Measurements from ENCODE around the gene DACH1. TPM values are rescaled to one million over a fixed set of nuclear protein-coding genes. Genes with fewer than 3 reads are reported as not detected.

DACH1 gene
- total RNA-seq, 4 donors from 2014 or later, result 2.2 to 5.9 (median 2.8) TPM

GRCh38 chr13:71771144-71771543, 95.9 kb downstream of the DACH1 start:
- H3K27me3 ChIP-seq, result no peaks in the 10 kb centered on the region
- no peaks in the 10 kb centered on the region for H3K9me3 ChIP-seq
- 93 to 98% methylated on average over 2 of the region's 2 CpGs for WGBS, 2 donors
- H3K4me1 ChIP-seq, result no peaks in the 10 kb centered on the region
- no peak for DNase-seq (ENCODE audit: low spot score in 2 of 2)
- no peak overlapping the region for H3K4me3 ChIP-seq
- H3K36me3 ChIP-seq, result no peaks in the 10 kb centered on the region
- no peak overlapping the region for H3K27ac ChIP-seq
- TF ChIP-seq, protein P1, sequence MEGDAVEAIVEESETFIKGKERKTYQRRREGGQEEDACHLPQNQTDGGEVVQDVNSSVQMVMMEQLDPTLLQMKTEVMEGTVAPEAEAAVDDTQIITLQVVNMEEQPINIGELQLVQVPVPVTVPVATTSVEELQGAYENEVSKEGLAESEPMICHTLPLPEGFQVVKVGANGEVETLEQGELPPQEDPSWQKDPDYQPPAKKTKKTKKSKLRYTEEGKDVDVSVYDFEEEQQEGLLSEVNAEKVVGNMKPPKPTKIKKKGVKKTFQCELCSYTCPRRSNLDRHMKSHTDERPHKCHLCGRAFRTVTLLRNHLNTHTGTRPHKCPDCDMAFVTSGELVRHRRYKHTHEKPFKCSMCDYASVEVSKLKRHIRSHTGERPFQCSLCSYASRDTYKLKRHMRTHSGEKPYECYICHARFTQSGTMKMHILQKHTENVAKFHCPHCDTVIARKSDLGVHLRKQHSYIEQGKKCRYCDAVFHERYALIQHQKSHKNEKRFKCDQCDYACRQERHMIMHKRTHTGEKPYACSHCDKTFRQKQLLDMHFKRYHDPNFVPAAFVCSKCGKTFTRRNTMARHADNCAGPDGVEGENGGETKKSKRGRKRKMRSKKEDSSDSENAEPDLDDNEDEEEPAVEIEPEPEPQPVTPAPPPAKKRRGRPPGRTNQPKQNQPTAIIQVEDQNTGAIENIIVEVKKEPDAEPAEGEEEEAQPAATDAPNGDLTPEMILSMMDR (IDR thresholded peaks at IDR 0.05), result no peak
- no peak for TF ChIP-seq POLR2A (IDR thresholded peaks at IDR 0.05)
- TF ChIP-seq EP300 (IDR thresholded peaks at IDR 0.05), result no peak

- Histone ChIP-seq H3K36me3 (no peaks in the 10 kb centered on the region), H3K27ac (no peak overlapping the region), H3K4me3 (no peak overlapping the region), H3K9me3 (no peaks in the 10 kb centered on the region), H3K27me3 (no peaks in the 10 kb centered on the region), H3K4me1 (no peaks in the 10 kb centered on the region)
- TF ChIP-seq EP300 (IDR thresholded peaks at IDR 0.05) (no peak), POLR2A (IDR thresholded peaks at IDR 0.05) (no peak)
- TF ChIP-seq, protein P1 (IDR thresholded peaks at IDR 0.05), result no peak
- no peak for DNase-seq (ENCODE audit: low spot score in 2 of 2)
Measured at GRCh38 chr13:71770710-71771109, 96.3 kb downstream of the DACH1 start.

DNA sequence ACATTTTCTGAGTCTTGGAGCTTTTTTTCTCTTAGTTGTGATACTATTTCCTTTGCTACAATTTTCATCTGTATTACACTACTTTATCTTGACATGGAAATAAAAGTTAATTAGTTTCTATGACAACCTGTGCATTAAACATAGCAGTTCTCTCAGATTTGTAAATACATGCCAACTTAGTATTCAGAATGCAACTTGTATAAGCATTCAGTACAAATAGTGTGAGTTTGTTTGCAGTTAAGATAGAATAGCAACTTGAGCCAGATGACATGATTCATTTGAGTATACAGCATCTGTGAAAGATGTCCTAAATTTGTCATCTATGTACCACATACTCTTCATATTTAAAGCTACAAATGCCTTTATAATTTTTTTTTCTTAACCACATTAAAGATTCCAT, 98.1 kb downstream of the DACH1 start:
- TF ChIP-seq, protein P1 (IDR thresholded peaks at IDR 0.05), result no peak
- no peak for TF ChIP-seq EP300 (IDR thresholded peaks at IDR 0.05)
- no peak for TF ChIP-seq POLR2A (IDR thresholded peaks at IDR 0.05)
- Histone ChIP-seq H3K4me3 (no peak overlapping the region), H3K4me1 (no peaks in the 10 kb centered on the region)

DNA sequence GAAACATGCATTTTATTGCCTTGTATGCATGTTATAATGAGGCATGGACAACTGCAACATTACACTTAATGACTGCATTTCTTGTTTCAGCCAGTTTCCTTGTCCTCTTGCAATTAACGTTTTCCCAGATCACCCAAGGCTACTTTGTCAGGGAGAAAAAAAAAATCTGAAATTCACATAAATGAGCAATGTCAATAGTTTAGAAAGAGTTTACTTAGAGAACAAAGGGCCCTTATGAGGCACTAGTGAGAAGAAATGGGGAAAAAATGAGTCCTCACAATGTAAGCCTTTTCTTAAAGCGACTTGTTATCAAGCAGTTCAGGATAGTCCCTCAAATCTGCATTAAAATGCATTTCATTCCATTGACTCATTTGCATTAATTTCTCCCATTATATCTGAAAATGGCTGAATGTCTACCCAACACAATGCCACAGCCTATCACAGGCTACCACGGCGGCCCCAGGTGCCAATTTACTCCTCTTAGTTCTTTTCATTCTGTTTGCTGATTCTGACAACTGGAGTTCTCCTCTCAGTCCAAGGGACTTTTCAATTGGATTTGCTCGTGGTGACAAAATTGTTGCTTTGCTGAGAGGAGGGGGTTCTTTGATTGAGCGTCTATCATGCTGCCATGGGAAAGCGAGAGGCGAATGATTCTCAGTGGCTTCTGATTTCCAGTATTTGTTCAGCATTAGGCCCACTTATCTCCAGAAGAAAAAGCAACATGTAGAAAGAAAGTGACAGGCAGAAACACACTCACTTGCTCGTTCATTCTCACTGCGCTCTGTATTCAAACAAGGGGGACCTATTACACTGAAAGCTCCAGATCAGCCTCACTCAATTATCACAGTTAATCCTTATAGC, 107.1 kb downstream of the DACH1 start:
- 56 to 57% methylated on average over 10 of the region's 10 CpGs for WGBS, 2 donors
- Histone ChIP-seq H3K4me3 (no peak overlapping the region), H3K27me3 (no peaks in the 10 kb centered on the region), H3K4me1 (peaks cover 0 to 15% (median 3%) of the 10 kb centered on the region in 4 donors), H3K9me3 (no peaks in the 10 kb centered on the region), H3K27ac (no peak overlapping the region), H3K36me3 (no peaks in the 10 kb centered on the region)
- no peak for TF ChIP-seq EP300 (IDR thresholded peaks at IDR 0.05)
- TF ChIP-seq POLR2A (IDR thresholded peaks at IDR 0.05), result no peak
- TF ChIP-seq, protein P1 (IDR thresholded peaks at IDR 0.05), result no peak
- no peak for DNase-seq (ENCODE audit: low spot score in 2 of 2)

More for the DNA sequence above, 98.1 kb downstream of the DACH1 start:
- no peaks in the 10 kb centered on the region for H3K36me3 ChIP-seq
- H3K27ac ChIP-seq, result no peak overlapping the region
- H3K9me3 ChIP-seq, result no peaks in the 10 kb centered on the region
- no peaks in the 10 kb centered on the region for H3K27me3 ChIP-seq
- DNase-seq (ENCODE audit: low spot score in 2 of 2), result no peak

DNA sequence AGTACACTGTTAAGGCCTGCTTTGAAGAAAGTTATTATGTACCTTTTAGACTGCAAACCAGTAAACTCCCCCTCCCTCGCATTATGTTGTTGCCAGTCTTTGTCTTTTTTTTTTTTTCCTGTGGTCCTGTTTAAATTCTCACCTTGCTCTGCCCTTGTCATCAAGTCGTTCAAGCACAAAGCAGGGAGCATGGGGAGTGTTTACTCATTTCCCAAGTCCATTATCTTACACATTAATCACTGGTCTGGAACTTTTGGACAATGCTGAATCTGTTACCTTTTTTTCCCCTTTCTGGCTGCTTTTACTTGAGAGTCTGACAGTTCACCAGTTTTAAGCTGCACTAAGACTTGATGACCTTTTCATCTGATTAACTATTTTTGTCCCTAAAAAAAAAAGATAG, 108.2 kb downstream of the DACH1 start:
- WGBS, 2 donors, result 50 to 59% methylated on average over 2 of the region's 2 CpGs
- TF ChIP-seq, protein P1 (IDR thresholded peaks at IDR 0.05), result no peak
- TF ChIP-seq POLR2A (IDR thresholded peaks at IDR 0.05) (no peak), EP300 (IDR thresholded peaks at IDR 0.05) (no peak)
- no peaks in the 10 kb centered on the region for H3K9me3 ChIP-seq

More for the DNA sequence above, 108.2 kb downstream of the DACH1 start:
- DNase-seq (ENCODE audit: low spot score in 2 of 2), result no peak
- Histone ChIP-seq H3K36me3 (no peaks in the 10 kb centered on the region), H3K27ac (no peak overlapping the region), H3K4me3 (no peak overlapping the region), H3K27me3 (no peaks in the 10 kb centered on the region), H3K4me1 (peaks cover 0 to 20% (median 3%) of the 10 kb centered on the region in 4 donors)

All from tibial nerve (tissue), 4 donors.